Thoracic aorta (tissue), 2 donors: ENCODE results near the gene UTY. TPM values are rescaled to one million over a fixed set of nuclear protein-coding genes. Genes with fewer than 3 reads are reported as not detected.
"Not testable (repeated sequence)": the region's sequence is repeated elsewhere in the genome, so short reads cannot be mapped to it uniquely, and the experiment has no call there.

ENCODE experiments used
- ATAC-seq: fragments of 150-250 bp; one replicate; pipeline ENCODE4 v1.8.0; 2017; ENCODE audit warnings: low read depth; ENCODE audit not compliant: insufficient number of reproducible peaks, low FRiP score
- DNase-seq: peaks from one replicate; pipeline ENCODE4 v3.0.0-alpha.2; 2020; ENCODE audit warnings: low spot score
- H3K27ac ChIP-seq, 2 donors: fragments of 200-600 bp; sonication (generic); 1 replicate in 1 of 2; 2 replicates in 1 of 2; pipeline ENCODE4 v1.5.1; 2016; ENCODE audit warnings: mild to moderate bottlenecking in 2 of 2, moderate library complexity in 2 of 2
- H3K27me3 ChIP-seq: fragments of 200-600 bp; sonication (generic); replicated peaks from 2 replicates; pipeline ENCODE4 v1.6.0; 2016; ENCODE audit warnings: mild to moderate bottlenecking; ENCODE audit not compliant: insufficient read depth
- H3K36me3 ChIP-seq: fragments of 200-600 bp; sonication (generic); one replicate; pipeline ENCODE4 v1.5.1; 2016
- H3K4me1 ChIP-seq, 2 donors: fragments of 200-600 bp; sonication (generic); 1 replicate in 1 of 2; 2 replicates in 1 of 2; pipeline versions ENCODE4 v1.5.1 to v1.6.0; 2016; ENCODE audit warnings: low read depth in 2 of 2, mild to moderate bottlenecking in 1 of 2; ENCODE audit not compliant: control insufficient read depth in 1 of 2
- H3K4me3 ChIP-seq: fragments of 200-600 bp; sonication (generic); 2 replicates; pipeline ENCODE4 v1.5.1; 2016; ENCODE audit warnings: mild to moderate bottlenecking
- H3K9me3 ChIP-seq: fragments of 200-600 bp; sonication (generic); 2 replicates; pipeline ENCODE4 v1.5.1; 2016
- CTCF ChIP-seq: fragments of 200-600 bp; sonication (generic); IDR thresholded peaks from one replicate; pipeline ENCODE4 v1.5.1; 2019; ENCODE audit warnings: antibody characterized with exemption
- total RNA-seq, 2 donors: library from RNA; depleted of rRNA; stranded (reverse); fragments of >200 nt; gene quantifications; one replicate each; pipeline versions ENCODE4 v1.1.0 to v1.2.3, GENCODE V29; 2016

UTY gene
- total RNA-seq, 2 donors from 2014 or later: 20.3 to 58.1 TPM

- Histone ChIP-seq H3K36me3 (peaks cover 7% of the 10 kb centered on the region), H3K4me3 (no peak overlapping the region), H3K27me3 (no peaks in the 10 kb centered on the region), H3K4me1 (no peaks in the 10 kb centered on the region), H3K27ac (no peak overlapping the region), H3K9me3 (peaks cover 5% of the 10 kb centered on the region)
- ATAC-seq (no peak), DNase-seq (no peak)
- no peak for TF ChIP-seq CTCF
Observed at GRCh38 chrY:13291199-13291598, 188.6 kb downstream of the UTY start.

GRCh38 chrY:13282151-13283054 lies 197.4 kb downstream of the UTY start:
- peak overlapping the region; percentile 28 to 53 for H3K27ac ChIP-seq
- not testable (repeated sequence) for H3K36me3 ChIP-seq, DNase-seq, H3K9me3 ChIP-seq, H3K4me3 ChIP-seq, ATAC-seq, H3K4me1 ChIP-seq, H3K27me3 ChIP-seq

- no peak overlapping the region for H3K27ac ChIP-seq
- H3K4me1 ChIP-seq: peaks cover 0 to 10% of the 10 kb centered on the region in 2 donors
- no peaks in the 10 kb centered on the region for H3K36me3 ChIP-seq
- ATAC-seq (no peak), DNase-seq (no peak)
- no peaks in the 10 kb centered on the region for H3K27me3 ChIP-seq
- no peak overlapping the region for H3K4me3 ChIP-seq
- TF ChIP-seq CTCF: no peak
- H3K9me3 ChIP-seq: no peaks in the 10 kb centered on the region
Observed at GRCh38 chrY:13279561-13279960, 200.3 kb downstream of the UTY start.

GRCh38 chrY:13271706-13272105 lies 208.1 kb downstream of the UTY start:
- no peak for DNase-seq

GRCh38 chrY:13253941-13254440 lies 225.8 kb downstream of the UTY start:
- not testable (repeated sequence) for H3K27ac ChIP-seq

More at GRCh38 chrY:13271706-13272105, 208.1 kb downstream of the UTY start:
- ATAC-seq: no peak
- Histone ChIP-seq H3K4me3 (no peak overlapping the region), H3K4me1 (no peaks in the 10 kb centered on the region), H3K27me3 (no peaks in the 10 kb centered on the region), H3K9me3 (no peaks in the 10 kb centered on the region), H3K27ac (no peak overlapping the region), H3K36me3 (peaks cover 15% of the 10 kb centered on the region)
- TF ChIP-seq CTCF: no peak

GRCh38 chrY:13250421-13250820 lies 229.4 kb downstream of the UTY start:
- ATAC-seq (no peak), DNase-seq (no peak)
- Histone ChIP-seq H3K36me3 (no peaks in the 10 kb centered on the region), H3K27me3 (no peaks in the 10 kb centered on the region), H3K4me3 (no peak overlapping the region), H3K4me1 (no peaks in the 10 kb centered on the region), H3K27ac (no peak overlapping the region), H3K9me3 (no peaks in the 10 kb centered on the region)
- TF ChIP-seq CTCF: no peak

More at GRCh38 chrY:13253941-13254440, 225.8 kb downstream of the UTY start:
- not testable (repeated sequence) for H3K4me1 ChIP-seq, H3K36me3 ChIP-seq, ATAC-seq, DNase-seq, H3K4me3 ChIP-seq, H3K9me3 ChIP-seq, H3K27me3 ChIP-seq
